HG03025 (cell line): ENCODE data around the gene SLC12A7.
"Not testable (repeated sequence)": the region's sequence is repeated elsewhere in the genome, so short reads cannot be mapped to it uniquely, and the experiment has no call there.

Source experiments
- ATAC-seq: cut with Tn5 transposase; IDR thresholded peaks from one replicate; pipeline ENCODE4 v1.9.1; 2021; ENCODE audit warnings: mild to moderate bottlenecking, moderate library complexity; ENCODE audit not compliant: unreplicated experiment, low FRiP score

SLC12A7 gene

DNA sequence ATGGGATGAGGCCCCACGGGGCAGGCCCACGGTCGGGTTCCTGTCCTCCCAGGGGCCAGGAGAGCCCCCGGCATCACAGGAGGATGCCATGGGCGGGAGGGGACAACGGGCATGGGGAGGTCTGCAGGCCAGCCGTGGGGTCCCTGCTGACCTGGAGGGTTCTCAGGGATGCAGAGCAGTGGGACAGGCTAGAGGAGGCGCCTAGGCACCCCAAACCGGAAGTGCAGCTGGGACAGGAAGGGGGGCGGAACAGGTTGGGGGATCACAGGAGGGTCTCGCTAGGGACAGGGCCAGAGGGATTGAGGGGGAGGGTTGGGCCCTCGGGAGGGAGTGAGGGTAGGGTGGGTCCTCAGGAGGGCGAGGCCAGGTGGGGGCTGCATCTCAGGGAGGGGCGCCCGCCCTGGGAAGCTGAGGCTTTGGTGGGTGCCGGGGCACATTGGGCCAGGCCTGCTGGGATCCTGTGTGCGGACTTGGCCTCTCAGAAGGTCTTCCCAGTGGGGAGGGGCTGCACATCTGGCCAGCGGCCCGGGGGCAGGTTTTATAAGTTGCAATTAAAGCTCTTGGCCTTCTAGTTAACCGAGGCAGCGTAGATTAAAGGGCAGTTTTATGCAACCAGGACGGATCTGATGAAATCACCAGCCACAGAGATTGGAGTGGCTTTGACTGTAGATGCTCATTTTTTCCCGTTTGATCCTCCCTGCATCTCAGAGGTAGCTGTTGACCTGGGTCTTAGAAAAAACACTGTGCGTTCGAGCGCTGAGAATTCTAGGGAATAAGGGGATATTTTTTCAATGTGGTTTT lies 83.2 kb downstream of the SLC12A7 start:
- no peak for ATAC-seq

DNA sequence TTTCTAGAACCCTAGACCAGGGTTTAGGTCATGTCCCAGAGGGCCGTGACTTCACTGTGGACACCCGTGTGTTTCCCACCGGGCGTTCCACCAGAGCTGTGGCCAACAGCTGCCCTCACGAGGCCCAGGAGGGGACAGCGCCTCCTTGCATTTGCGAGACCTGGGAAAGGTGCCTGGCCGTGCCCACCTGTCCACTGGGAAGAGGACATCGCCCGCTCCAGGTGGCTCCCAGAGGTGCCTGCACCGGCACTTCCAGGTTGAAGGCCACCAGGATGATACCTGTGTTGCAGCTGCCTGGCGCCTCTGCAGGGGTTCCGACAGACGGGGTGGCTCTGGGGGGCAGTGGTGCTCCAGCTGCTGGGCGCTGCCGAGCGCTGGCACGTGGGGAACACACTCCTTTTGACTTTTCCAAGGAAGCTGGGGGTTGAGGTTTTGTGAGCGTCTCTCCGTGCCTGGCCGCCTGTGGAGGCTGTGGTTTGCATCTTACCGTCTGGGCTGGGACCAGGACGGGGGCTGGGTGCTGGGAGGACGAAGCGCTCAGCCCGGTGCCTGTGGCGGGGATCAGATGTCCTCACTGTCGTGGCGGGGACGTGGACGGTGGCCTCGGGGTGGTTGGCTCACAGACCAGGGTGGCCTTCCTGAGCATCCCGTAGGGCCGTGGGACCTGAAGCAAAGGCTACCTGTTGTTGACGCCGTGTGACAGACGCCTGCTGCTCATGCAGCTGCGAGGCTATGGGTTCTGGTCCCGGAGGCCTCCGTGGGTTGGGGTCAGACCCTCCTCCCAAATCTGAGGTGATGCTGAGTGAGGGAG lies 84.0 kb downstream of the SLC12A7 start:
- no peak for ATAC-seq

DNA sequence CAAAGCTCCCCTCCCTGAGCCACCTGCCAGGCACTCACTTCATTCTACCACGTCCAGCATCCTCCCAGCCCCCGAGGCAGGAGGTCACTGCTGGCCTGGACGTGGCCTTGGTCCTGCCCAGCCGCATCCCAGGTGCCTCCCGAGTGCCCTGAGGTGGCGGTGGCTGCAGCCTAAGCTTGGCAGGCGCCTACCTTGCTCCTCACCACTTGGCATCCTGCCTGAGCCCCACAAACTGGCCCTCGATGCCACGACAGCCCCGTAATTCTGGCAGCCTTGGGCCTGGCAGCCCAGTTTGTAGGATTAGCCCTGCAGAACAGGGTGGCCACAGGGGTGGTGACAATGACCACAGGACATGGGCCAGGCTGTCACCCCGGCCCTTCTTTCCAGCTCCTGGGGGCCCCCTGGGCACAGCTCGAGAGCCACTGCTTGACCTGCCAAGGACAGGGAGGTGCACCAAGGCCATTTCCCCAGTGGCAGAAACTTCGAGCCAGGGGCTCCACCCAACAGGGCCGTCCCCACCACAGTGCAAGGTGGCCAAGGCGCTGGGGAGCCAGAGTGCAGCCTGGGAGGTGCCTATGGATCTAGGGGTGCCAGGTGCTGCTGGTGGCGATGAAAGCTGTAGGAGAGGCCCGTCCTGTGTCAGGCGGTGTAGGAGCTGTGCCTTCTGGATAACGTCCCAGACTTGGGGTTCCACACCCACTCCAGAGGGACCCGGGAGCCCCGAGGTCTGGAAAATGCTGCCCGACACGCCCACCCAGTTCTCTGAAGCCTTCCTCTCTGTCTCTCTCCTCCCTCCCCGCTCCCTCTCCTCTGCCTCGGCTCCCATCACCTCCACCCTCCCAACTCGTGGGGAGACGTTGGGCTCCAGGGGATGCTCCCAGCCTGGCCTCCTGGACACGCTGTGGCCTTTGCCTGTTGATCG lies 84.9 kb downstream of the SLC12A7 start:
- no peak for ATAC-seq

DNA sequence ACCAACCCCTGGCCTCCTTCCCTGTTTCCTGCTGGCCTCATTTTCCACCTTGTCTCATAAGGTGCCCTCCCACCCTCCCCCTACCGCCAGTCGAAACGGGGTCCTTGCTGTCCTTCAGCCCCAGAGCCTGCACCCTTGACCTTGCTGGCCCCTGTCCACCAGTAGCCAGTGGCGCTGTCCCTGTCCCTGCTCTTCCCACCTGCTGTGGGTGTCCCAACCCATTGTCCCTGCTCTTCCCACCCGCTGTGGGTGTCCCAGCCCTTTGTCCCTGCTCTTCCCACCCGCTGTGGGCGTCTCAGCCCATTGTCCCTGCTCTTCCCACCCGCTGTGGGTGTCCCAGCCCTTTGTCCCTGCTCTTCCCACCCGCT lies 89.9 kb downstream of the SLC12A7 start:
- not testable (repeated sequence) for ATAC-seq

DNA sequence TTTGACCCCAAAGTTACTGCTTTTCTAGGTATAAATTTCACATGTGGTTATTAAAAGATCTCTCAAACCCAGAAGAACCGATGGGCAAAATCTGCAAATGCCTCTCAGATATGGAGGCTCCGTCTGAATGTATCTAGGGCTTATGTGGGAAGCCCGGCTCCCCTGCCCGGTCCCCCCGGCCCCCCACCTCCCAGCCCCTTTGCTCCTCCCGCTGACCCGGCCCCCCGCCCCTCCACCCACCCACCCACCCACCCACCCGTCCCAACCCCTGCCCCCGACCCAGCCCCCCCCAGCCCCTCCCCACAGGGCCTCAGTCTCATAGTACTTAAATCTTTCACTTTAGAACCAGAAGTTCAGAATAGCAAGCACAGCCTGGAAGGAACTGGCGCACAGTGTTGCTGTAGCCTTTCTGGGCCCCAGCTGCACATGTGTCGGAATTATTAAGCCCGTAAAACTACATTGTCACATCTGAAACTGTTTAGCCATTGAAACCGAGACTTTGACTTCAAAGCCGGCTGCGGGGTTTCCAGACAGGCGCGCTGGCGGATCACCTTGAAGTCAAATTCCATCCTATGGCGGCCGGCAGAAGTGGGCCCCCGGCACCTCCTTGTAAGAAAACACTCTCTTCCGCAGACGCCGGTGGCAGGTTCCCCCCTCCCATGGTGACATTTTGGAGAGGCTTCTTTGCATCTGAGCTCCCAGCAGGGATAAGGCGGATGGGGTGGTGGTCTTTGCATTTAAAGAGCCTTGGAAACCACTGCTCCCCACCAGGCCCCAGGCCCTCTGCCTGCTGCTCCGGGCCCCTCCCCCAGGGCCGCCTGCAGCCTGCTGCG lies 90.5 kb downstream of the SLC12A7 start:
- ATAC-seq: no peak

DNA sequence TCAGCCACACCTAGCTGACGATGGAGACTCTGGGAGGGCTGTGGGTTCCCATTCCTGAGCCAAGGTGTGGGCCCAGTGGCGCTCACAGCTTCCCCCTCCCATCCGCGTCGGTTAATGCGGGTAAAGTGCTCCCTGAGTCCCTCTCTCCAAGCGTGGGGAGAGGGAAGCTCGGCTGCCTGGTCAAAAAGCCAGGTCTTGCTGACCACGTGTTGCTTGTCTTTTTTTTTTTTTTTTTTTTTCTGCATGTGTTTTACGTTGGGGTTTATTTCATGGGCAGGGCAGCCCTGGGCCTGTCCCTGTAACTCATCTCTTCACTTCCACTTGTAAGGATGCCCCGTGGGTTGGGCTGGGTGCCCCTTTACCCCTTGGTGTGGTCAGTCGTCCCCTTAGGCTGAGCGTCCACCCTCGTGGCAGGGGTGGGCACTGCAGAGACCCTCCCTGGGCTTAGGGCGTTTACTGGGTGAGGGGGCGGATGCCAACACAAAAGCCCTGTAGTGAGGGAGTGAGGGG lies 91.4 kb downstream of the SLC12A7 start:
- no peak for ATAC-seq

DNA sequence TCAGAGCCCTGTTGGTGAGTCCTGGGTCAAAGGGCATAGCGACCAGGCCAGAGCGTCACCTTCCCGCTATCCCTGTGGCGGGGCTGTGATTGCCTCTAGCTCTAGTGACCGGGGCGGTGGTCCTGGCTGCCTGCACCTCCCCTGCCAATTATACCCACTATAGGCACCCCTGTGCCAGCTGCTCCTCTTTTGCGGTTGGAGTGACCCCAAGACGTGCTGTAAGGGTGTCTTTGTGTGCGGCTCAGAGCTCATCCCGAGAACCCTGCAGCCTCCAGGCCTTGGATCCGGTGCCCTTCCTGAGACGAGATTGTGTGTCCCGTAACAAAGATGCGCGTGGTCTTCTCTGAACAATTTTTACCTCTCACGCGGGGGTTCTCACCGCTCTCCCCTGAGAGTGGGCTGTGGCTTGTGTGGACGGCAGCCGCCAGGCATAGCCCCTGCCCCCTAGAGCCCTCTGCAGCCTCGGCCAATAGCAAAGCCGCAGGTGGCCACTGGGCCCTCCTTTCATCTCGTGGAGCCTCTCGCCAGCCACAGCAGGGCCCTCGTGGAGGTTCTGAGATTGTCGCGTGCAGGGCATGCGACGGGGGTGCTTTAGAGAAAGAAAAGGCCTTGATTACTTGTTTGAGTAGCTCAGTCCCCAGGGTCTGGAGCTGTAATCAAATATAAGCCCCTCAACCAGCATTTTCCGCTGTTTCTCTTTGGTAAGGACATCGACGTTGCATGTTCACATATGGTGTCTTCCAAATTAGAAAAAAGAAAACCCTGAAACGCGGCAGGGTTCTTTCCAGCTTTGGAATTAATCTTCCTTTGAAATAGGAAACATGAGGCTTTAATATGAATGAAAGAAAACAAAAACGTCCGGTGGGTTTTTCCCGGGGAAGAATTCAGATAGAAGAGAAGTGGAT lies 92.6 kb downstream of the SLC12A7 start:
- no peak for ATAC-seq

DNA sequence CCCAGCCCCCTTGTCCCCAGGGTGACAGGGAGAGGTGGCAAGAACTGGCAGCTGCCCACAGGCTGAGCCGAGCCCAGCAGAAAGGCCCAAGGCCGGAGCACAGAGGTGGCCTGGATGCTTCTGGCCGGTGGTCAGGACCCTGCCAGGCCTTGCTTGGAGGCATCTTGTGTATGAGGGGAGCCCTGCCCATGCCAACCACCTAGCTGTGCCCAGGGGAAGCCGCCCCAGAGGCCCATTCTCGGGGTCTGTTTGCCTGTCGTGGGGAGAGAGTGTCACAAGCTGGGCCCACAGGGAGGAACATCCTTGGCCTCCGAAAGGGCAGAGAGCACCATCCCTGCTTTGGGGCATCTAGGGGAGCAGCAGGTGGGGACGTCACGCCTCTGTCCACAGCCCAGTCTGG lies 93.3 kb downstream of the SLC12A7 start:
- ATAC-seq: no peak

DNA sequence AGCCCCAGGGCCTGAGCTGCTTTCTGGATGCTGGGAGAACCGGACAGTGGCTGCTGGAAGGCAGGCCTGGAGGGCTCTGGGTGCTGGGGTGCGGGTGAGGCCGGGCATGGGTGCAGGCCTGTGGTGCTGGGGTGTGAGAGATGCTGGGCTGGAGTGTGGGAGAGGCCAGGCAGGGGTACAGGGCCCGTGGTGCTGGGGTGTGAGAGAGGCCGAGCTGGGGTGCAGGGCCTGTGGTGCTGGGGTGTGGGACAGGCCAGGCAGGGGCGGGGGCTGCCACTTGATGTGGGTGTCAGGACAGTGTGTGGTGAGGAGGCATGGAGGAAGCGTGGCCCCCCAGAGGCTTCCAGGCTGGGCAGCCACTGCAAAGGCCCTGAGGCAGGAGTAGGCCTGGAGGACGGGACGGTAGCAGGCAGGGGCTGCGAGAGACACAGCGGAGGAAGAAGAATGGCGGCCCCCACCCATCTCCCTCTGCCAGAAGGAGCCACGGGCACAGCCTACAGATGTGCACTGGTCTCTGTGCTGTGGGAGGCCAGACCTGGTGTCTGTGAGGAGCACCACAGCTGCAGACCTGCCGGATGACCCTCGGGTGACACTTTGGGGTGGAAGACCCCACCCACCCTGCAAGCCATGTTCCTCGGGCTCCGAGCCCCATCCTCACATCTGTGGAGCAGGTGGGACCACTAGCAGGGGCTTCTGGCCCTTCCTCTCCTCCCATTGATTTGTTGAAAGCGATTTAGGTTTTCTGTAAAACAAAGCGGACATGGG lies 94.0 kb downstream of the SLC12A7 start:
- no peak for ATAC-seq

DNA sequence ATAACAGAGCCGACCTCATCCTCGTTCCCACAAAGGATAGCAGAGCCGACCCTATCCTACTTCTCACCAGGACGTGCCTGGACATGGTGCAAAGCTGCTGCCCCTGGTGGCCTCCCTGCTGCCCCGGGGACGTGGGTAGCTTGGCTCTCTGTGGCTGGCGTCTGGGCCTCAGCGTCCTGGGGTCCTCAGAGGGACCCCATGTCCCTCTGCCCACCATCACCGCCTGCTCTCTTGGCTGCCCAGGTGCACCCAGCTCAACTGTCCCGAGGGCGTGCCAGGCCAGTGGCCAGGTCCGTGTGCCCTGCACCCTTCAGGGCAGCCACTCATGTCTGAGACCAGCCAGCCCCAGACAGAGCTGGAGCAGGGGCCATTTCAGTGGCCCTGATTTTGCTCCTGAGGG lies 94.8 kb downstream of the SLC12A7 start:
- no peak for ATAC-seq

DNA sequence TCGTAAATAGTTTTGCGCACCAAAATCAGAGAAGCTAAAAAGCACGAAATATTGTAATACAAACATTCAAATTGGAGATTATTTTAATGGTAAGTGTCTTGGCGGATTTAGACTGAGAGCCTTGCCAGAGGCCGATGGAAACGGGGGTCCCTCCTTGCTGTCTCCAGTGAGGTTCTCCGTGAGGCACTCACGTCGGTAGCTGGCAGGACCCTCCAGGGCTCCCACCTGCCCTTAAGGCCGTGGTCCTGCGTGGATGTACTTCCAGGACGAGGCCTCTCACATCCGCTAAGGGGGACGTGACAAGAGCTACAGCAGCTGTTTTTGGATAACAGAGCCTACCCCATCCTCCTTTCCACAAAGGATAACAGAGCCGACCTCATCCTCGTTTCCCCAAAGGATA lies 95.4 kb downstream of the SLC12A7 start:
- ATAC-seq: no peak

DNA sequence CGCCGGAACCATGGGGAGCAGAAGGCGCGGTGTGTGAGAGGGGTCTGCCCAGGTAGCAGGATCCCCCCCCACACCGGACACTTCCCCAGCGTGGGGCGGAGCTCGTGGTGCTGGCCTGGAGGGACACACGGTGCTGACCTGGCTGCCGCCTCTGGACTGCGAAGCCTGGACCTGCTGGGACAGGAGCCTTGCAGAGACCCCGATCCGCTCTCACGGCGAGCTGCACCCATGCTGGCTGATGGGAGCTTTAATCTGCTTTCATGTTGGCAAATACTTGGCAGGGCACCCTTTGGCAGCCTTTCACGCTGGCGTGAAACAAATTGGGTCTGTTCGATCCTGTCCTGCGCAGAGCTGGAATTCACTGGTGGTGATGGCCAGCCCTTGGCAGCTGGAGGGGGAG lies 95.8 kb downstream of the SLC12A7 start:
- ATAC-seq: no peak

DNA sequence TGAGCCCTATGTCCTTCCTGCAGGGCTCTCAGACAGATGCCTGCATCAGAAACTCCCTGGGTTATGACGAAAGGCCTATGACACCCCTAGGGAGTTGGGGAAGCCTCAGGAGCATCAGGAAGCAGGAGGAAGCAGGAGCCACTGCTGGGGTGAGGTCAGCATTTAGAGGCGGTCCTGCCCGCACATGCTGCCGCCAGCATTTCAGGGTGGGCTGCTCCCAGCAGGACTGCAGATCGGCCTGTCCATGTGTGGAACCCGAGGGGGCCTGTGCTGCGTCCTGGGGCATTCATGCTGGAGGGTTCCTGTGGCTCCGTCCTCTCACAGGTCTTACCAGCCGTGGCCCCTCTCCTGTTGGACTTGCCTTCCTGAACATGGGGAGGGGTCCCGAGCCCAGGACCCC lies 96.4 kb downstream of the SLC12A7 start:
- ATAC-seq: no peak

DNA sequence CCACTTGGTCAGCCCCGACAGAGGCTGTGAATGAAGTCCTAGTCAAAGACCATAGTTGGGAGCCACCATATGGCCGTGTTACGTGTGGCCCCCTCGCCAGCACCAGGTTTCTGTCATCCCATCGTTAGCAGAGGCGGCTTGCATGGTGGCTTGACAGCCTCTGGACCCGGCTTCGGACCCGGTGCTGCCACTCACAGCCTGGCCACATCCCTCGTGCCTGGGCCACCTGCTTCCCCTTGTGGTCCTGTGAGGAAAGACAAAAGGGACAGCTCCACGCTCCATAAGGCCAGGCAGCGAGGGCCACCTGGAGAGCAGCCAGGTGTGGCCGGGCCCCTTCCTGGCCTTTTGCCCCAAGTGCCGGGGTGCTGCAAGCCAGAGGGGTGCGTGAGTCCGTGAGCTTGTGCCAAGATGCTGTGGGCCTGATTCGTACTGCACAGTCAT lies 97.1 kb downstream of the SLC12A7 start:
- no peak for ATAC-seq

DNA sequence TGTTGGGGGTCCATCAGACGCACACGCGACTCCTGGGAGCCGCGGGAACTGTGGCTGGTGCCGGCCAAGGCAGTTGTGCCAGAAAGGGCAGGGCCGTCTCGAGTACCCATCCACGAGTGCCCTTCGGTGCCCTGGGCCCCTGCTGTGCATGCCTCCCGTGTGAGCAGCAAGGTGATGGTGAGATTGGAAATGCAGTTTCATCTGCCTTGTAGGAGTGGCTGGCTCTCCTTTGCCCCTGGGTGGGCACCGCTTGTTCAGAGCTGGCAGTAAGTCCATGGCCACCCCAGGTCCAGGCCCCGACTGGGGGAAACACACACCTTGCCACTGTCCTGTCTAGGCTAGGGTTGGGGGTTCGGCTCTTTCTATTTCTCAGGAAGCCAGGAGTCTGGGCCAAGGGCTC lies 97.5 kb downstream of the SLC12A7 start:
- no peak for ATAC-seq

DNA sequence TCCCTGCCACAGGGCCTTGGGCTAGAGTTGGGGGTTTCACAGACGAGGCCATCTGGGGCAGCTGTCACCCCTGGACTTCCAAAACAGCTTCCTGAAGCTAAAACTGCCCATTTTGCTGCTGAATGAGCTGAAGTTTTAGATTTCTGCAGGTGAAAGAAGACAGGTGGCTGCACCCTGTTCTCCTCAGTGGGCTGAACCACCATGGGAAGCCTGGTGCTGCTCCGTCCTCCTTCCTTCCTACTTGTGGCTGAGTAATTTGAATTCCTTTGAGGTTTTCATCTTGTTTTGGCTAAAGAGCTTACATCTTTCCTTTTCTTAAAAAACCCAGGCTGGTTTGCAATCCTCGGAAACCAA lies 97.9 kb downstream of the SLC12A7 start:
- no peak for ATAC-seq

DNA sequence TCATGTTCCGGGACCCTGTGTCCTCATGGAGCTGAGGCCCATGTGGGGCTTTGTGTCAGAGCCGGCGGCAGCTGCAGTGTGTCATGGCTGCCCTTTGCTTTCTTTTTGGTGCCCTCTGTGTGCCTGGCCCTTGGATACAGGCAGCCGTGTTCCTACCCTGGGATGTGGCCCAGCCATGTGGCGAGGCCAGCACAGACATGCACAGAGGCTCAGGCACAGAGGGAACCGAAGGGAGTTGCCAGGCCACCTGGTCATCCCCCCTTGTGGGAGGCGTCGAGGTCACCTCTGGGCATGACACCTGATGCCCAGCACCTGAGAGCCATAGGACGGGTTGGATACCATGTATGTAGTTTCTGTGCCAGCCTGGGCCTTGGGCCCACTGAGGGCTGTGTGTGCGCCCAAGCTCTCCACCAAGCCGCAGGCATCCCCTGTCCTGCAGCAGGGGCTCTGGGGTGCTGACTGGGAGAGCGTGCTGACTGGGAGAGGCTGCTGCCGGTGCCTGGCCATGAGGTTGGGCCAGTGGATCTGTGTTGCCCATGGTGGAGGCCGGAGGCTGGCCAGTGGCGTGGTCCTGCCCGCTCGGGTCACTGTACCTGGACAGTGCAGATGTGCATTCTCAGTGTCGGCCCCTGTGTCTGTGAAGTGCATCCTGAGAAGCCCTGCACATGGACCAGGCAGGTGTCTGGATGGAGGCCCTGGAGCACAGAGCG lies 98.5 kb downstream of the SLC12A7 start:
- no peak for ATAC-seq

DNA sequence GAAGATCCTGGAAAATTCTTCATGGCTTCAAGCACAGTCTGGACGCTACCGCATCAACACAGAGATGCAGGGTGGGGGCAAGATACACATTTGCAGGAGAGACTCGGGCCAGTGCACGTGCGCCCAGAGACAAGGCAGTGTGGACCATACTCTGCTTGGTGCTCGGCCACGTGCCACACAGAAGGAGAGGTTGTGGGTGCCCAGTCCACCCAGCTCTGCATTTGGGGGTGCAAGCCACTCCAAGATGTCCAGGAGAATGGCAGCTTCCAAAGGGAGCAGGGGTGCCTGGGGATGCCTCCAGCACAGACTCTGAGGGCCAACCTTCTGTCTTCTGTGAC lies 99.0 kb downstream of the SLC12A7 start:
- no peak for ATAC-seq
